Psoas muscle (tissue), 7 donors: ENCODE data around the gene SMIM45.

Experiments used
- ATAC-seq, 4 donors: fragments of 200-7000 bp; cut with Tn5 transposase; one replicate each; pipeline ENCODE4 v1.9.1; 2020; ENCODE audit warnings: moderate library complexity in 3 of 4, mild to moderate bottlenecking in 2 of 4
- DNase-seq, 2 donors: peaks; one replicate each; pipeline ENCODE4 v3.0.0-alpha.2; 2020
- H3K27ac ChIP-seq: fragments of 200-600 bp; one replicate; pipeline ENCODE4 v1.8.0; 2022
- H3K27me3 ChIP-seq, 3 donors: fragments of 200-600 bp in 1 of 3; one replicate each; pipeline versions ENCODE4 v1.6.1 to v1.8.0; 2013 to 2022; ENCODE audit warnings: low read length in 2 of 3, mild to moderate bottlenecking in 2 of 3, moderate library complexity in 1 of 3; ENCODE audit not compliant: insufficient read depth in 3 of 3
- H3K36me3 ChIP-seq, 2 donors: fragments of 200-600 bp in 1 of 2; one replicate each; pipeline versions ENCODE4 v1.6.1 to v1.8.0; 2013 to 2022; ENCODE audit warnings: low read depth in 1 of 2, mild to moderate bottlenecking in 1 of 2, moderate library complexity in 1 of 2; ENCODE audit not compliant: insufficient read depth in 1 of 2
- H3K4me1 ChIP-seq: fragments of 200-600 bp; one replicate; pipeline ENCODE4 v1.8.0; 2022
- H3K4me3 ChIP-seq: fragments of 200-600 bp; one replicate; pipeline ENCODE4 v1.8.0; 2022; ENCODE audit warnings: mild to moderate bottlenecking
- H3K9me3 ChIP-seq: fragments of 200-600 bp; one replicate; pipeline ENCODE4 v1.8.0; 2022
- WGBS, 3 donors: extraction: QIAGEN DNeasy Blood & Tissue Kit; methylation state at CpG; one replicate each; pipeline versions ENCODE4 v1.1.6 to v1.1.7; 2013; 5-methylcytosine and 5-hydroxymethylcytosine counted together
- intact Hi-C, 2 donors: fragments of 100-400 bp; cut with DNase I; formaldehyde crosslinking; loops; one replicate each; pipeline versions ENCODE4 v1.11.0 to v1.14.2; 2022
- TF ChIP-seq, protein P1 (sequence below): fragments of 200-600 bp; IDR thresholded peaks from one replicate; pipeline ENCODE4 v1.8.0; 2022; ENCODE audit warnings: antibody characterized with exemption
- donor health status: healthy with polysubstance abuse.
- donor health status: DM: no; HTN: no; CAD: no; lungs with moderate emphysema.
- donor health status: Bipolar disorder and iron deficiency.
- donor health status: healthy.
- donor health status: DM: yes; HTN: yes; CAD: no.
- donor health status: DM: no; HTN: no; CAD: no.
- donor health status: DM: yes; HTN: yes; CAD: no.

The SMIM45 gene

DNA sequence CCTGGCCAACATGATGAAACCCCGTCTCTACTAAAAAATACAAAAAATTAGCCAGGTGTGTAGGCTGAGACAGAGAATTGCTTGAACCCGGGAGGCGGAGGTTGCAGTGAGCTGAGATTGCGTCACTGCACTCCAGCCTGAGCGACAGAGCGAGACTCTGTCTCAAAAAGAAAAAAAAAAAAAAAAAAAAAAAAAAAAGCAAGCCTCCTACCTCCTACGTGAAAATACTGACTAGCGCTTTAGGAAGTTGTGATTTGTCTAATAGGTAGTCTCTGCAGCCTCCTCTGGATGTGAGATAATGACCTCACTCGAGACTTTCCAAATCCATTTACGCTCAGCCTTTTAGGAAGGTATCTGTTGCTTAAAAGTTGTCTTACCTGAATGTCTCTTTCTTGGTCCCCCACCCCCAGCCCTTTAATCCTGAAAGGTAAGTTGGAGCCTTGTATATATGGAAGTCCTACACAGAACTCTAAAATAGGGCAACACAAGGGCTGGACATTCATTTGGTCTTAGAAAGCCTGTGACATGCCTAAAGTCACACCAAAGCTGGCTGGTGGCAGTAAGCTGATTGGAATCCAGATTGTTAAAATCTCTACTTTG is 22.8 kb downstream of the SMIM45 start:
- peaks cover 0 to 57% (median 2%) of the 10 kb centered on the region in 3 donors for H3K27me3 ChIP-seq
- ATAC-seq = no peak
- DNase-seq = no peak
- H3K4me1 ChIP-seq = no peaks in the 10 kb centered on the region
- no peaks in the 10 kb centered on the region for H3K36me3 ChIP-seq
- no peak overlapping the region for H3K4me3 ChIP-seq
- 64 to 73% (median 70%) methylated on average over 9 to 10 of the region's 10 CpGs for WGBS, 3 donors
- intact Hi-C loops = loop anchor here (5.0 to 10.0 kb wide), 2 partner anchors 158 to 460 kb away; partner anchors contain the start of genes CYP2D6 (in 1 of the 2) and NFAM1 (in 1 of the 2)
- H3K9me3 ChIP-seq = no peaks in the 10 kb centered on the region
- TF ChIP-seq, protein P1, sequence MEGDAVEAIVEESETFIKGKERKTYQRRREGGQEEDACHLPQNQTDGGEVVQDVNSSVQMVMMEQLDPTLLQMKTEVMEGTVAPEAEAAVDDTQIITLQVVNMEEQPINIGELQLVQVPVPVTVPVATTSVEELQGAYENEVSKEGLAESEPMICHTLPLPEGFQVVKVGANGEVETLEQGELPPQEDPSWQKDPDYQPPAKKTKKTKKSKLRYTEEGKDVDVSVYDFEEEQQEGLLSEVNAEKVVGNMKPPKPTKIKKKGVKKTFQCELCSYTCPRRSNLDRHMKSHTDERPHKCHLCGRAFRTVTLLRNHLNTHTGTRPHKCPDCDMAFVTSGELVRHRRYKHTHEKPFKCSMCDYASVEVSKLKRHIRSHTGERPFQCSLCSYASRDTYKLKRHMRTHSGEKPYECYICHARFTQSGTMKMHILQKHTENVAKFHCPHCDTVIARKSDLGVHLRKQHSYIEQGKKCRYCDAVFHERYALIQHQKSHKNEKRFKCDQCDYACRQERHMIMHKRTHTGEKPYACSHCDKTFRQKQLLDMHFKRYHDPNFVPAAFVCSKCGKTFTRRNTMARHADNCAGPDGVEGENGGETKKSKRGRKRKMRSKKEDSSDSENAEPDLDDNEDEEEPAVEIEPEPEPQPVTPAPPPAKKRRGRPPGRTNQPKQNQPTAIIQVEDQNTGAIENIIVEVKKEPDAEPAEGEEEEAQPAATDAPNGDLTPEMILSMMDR = no peak
- H3K27ac ChIP-seq = no peak overlapping the region

GRCh38 chr22:41975299-41976069 is 23.5 kb downstream of the SMIM45 start:
- no peaks in the 10 kb centered on the region for H3K9me3 ChIP-seq

GRCh38 chr22:41976070-41976901 is 24.3 kb downstream of the SMIM45 start:
- Histone ChIP-seq H3K4me1 (no peaks in the 10 kb centered on the region), H3K9me3 (no peaks in the 10 kb centered on the region), H3K36me3 (no peaks in the 10 kb centered on the region), H3K27ac (no peak overlapping the region), H3K27me3 (peaks cover 0 to 57% (median 2%) of the 10 kb centered on the region in 3 donors), H3K4me3 (peak overlapping the region; percentile 65)
- intact Hi-C loops = loop anchor here (5.0 to 10.0 kb wide), 2 partner anchors 156 to 459 kb away; partner anchors contain the start of genes CYP2D6 (in 1 of the 2) and NFAM1 (in 1 of the 2)
- 2 to 7% (median 3%) methylated on average over 19 to 72 of the region's 72 CpGs for WGBS, 3 donors
- ATAC-seq = peak; percentile 45 to 90 (median 78)
- TF ChIP-seq, protein P1 = no peak
- peak in 1 of 2 donors; percentile 66 for DNase-seq

More at GRCh38 chr22:41975299-41976069, 23.5 kb downstream of the SMIM45 start:
- Histone ChIP-seq H3K4me3 (no peak overlapping the region), H3K27me3 (peaks cover 0 to 57% (median 2%) of the 10 kb centered on the region in 3 donors), H3K27ac (no peak overlapping the region), H3K36me3 (no peaks in the 10 kb centered on the region), H3K4me1 (no peaks in the 10 kb centered on the region)
- intact Hi-C loops = loop anchor here (5.0 to 10.0 kb wide), 2 partner anchors 157 to 459 kb away; partner anchors contain the start of genes CYP2D6 (in 1 of the 2) and NFAM1 (in 1 of the 2)
- TF ChIP-seq, protein P1 = no peak
- ATAC-seq (peak in 1 of 4 donors; percentile 24), DNase-seq (no peak)
- WGBS, 3 donors = 47 to 57% (median 50%) methylated on average over 12 of the region's 12 CpGs

DNA sequence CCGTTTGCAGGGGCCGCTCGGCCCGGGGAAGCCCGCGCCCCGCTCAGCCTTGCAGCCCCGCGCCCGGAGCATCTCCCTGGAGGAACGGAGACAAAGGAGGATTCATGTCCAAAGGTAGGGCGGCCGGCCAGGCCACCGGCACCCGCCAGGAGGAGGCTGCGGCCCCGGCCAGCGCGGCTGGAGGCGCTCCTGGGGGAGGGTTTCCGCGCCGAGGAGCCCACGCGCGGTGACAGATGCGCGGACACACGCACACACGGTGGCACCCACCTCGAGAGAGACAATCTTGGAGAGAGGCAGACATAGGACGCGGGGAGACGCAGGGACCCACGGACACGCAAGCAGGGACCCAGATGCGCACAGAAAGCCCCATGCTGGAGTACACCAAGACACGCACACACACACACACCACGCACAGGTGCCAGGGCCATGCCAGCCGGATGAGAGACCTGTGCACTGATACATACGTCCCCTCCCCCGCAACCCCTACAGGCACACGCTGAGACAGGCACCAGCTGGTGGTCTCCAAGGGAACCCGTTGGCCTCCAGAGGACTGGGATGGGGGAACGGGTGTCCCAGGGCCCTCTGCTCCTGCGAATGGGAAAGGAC is 25.1 kb downstream of the SMIM45 start:
- WGBS, 3 donors = 2 to 3% (median 3%) methylated on average over 38 to 46 of the region's 46 CpGs
- Histone ChIP-seq H3K9me3 (no peaks in the 10 kb centered on the region), H3K27ac (no peak overlapping the region), H3K27me3 (peaks cover 0 to 49% (median 2%) of the 10 kb centered on the region in 3 donors), H3K36me3 (no peaks in the 10 kb centered on the region), H3K4me1 (no peaks in the 10 kb centered on the region), H3K4me3 (peak overlapping the region; percentile 58)
- TF ChIP-seq, protein P1 = no peak
- ATAC-seq (no peak), DNase-seq (no peak)
- intact Hi-C loops = loop anchor here (5.0 to 10.0 kb wide), 2 partner anchors 155 to 458 kb away; partner anchors contain the start of genes CYP2D6 (in 1 of the 2) and NFAM1 (in 1 of the 2)
